GM18868 (cell line): ENCODE measurements around the gene PSG4.
"Not testable (repeated sequence)": the region's sequence is repeated elsewhere in the genome, so short reads cannot be mapped to it uniquely, and the experiment has no call there.

Experiments
- ATAC-seq: cut with Tn5 transposase; IDR thresholded peaks from one replicate; pipeline ENCODE4 v1.9.1; 2021; ENCODE audit warnings: mild to moderate bottlenecking, moderate library complexity; ENCODE audit not compliant: unreplicated experiment

PSG4 gene

DNA sequence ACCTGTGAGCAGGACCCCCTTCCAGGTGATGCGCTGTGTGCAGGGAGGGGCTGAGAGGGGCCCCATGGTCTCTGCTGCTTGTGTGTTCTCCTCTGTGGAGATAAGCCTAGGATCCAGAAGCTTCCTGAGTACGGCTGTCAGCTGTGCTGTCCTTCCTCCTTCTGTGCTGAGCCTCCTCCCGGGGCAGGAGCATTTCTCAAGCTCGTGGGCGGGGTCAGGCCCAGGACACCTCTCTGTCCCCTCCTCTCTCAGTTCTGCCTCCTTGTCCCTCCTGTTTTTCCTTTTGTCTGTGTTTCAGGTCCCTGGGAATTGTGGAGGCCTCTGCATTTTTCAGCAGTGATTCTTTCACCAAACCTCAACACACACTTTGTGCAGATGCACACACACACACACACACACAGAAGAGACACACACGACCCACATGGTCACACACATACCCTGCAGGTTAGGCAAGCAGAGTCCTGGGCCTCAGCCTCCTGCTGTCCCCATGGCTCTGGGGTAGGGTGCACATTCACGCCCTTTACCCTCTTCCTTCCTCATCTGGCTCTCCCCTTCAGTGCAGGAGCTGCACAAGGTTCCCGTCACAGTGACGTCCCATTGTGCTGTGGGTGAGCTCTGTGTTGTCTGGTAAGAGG lies at the start of gene PSG4:
Gene PSG4, minus strand, starts transcription at position 168 of the 635 bp plus-strand sequence. Its CDS starts 102 bp downstream, at position 66.
- not testable (repeated sequence) for ATAC-seq

DNA sequence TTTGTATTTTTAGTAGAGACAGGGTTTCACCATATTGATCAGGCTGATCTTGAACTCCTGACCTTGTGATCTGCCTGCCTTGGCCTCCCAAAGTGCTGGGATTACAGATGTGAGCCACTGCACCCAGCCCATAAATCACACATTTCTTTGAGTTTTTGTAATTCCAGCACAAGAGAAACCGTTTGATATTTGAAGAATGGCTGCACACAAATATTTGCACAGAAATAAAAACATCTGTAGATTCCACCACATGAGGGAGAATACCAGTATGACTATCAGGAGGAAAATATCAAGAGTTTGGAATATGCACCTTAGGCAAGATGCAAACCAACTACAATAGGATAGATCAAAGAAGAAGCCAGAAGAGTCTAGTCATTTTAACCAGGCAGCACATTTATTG lies 46.0 kb upstream of the PSG4 start:
- ATAC-seq = not testable (repeated sequence)

DNA sequence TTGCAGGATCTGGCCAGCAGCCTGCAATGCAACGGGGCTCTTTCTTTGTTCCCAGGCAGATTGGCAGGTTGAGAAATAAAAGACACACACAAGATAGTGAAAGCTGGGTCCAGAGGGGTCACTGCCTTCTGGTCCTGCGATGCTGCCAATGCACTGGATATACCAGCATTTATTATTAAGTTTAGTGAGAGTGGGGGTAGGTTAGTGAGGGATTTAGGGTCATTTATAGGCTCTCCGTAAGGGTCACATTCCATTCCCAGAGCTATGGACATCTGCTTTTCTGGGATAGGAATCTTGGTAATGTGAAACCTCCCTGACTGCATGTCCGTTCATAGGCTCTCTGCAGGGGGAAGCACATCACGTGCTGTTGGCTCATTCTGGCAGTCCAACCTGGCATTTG lies 44.9 kb upstream of the PSG4 start:
- ATAC-seq = not testable (repeated sequence)

DNA sequence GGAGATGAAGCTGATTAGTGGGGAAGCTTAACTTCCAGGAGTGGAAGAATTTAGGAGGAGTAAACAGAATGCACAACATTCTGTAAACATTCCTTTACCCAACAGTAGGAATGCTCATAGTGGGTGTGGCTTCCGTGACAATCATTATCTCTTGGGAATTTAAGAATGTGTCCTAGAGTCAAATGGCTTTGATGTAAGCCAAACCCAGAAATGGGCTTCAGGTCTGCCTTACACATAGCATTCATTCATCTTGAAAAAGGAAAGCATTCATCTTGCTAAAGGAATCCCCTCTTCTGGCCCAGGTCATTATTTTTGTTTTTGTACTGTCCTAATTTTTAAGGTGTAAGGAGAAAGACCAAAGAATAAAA lies 43.2 kb upstream of the PSG4 start:
- ATAC-seq = not testable (repeated sequence)

DNA sequence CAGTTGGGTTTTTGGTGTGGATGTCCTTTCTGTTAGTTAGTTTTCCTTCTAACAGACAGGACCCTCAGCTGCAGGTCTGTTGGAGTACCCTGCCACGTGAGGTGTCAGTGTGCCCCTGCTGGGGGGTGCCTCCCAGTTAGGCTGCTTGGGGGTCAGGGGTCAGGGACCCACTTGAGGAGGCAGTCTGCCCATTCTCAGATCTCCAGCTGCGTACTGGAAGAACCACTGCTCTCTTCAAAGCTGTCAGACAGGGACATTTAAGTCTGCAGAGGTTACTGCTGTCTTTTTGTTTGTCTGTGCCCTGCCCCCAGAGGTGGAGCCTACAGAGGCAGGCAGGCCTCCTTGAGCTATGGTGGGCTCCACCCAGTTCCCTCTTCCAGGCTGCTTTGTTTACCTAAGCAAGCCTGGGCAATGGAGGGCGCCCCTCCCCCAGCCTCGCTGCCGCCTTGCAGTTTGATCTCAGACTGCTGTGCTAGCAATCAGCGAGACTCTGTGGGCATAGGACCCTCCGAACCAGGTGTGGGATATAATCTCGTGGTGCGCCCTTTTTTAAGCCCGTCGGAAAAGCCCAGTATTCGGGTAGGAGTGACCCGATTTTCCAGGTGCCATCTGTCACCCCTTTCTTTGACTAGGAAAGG lies 41.9 kb upstream of the PSG4 start:
- ATAC-seq = not testable (repeated sequence)

DNA sequence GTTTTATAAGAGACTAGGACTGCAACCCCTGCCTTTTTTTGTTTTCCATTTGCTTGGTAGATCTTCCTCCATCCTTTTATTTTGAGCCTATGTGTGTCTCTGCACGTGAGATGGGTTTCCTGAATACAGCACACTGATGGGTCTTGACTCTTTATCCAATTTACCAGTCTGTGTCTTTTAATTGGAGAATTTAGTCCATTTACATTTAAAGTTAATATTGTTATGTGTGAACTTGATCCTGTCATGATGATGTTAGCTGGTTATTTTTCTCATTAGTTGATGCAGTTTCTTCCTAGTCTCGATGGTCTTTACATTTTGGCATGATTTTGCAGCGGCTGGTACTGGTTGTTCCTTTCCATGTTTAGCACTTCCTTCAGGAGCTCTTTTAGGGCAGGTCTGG lies 40.4 kb upstream of the PSG4 start:
- ATAC-seq = not testable (repeated sequence)

DNA sequence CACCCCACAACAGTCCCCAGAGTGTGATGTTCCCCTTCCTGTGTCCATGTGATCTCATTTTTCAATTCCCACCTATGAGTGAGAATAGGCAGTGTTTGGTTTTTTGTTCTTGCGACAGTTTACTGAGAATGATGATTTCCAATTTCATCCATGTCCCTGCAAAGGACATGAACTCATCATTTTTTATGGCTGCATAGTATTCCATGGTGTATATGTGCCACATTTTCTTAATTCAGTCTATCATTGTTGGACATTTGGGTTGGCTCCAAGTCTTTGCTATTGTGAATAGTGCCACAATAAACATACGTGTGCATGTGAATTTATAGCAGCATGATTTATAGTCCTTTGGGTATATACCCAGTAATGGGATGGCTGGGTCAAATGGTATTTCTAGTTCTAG lies 36.8 kb upstream of the PSG4 start:
- not testable (repeated sequence) for ATAC-seq

DNA sequence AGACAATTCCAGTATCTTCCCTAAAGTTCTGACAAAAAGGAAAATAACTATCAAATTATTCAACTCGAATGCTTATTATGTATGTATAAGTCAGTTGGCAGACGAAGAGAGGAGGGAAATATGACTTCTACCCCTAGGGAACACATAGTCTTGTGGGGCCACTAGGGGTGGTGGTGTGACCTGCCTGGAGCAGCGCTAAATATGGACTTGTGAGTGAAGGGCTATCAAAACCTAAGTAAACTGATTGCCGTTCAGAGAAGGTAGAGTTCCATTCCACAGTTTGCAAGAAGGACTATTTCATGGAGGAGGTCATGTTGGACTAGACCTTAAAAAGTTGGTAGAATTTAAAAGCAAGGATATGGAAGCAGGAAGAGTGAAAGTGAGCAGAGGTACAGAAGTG lies 32.8 kb upstream of the PSG4 start:
- ATAC-seq = not testable (repeated sequence)

DNA sequence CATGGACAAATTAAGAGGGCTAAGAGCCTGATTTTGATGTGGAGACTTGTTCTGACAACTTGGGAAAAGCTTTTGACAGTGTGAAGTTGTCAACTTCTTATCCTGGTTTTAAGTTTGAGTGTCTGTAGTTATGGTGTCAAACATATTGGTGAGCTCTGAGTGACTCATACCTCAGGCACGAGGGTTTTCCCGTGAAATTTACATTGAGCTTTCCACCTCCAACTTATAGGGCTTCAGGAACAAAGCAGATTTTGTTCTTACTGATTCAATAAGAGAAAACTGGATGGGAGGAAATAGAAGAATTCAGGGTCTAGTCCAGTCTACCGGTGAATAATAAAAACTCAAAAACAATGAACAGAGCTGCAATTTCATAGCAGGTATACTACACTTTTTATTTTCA lies 30.2 kb upstream of the PSG4 start:
- not testable (repeated sequence) for ATAC-seq

DNA sequence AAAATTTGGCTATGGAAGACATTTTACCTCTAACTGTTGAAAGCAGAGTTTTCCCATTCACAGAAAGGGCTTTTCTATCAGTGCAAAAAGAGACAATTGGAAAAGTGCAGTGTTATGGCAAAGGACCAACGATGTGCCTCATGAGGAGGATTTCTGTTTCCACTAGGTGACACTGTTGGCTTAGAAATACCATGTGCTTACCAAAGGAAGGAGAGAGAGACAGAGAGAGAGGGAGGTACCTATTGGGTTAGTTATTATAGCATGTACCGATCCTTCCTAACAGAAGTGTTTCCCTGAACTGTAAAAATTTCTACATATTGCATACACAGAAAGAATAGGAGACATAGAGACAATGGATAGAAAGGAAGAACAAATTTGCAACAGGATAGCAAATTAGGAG lies 23.9 kb upstream of the PSG4 start:
- ATAC-seq = no peak

DNA sequence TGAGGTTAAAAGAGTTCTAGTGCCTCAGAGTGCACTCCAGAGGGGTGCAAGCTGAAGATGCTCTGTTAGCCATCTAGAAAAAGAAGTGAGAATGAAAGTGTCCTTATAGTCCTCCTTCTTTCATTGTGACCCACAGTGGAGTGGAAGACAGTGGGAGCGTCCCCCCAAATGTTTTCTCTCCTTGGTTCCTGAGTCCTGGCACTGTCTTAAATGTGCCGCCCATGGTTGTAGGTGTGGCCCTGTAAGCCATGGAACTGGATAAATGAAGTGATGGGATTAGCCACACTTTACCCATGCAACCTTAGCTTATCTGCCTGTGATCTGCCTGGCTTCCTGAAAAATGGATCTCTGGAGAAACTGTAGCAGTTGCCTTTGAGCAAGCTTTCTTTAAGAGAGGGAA lies 23.3 kb upstream of the PSG4 start:
- not testable (repeated sequence) for ATAC-seq

DNA sequence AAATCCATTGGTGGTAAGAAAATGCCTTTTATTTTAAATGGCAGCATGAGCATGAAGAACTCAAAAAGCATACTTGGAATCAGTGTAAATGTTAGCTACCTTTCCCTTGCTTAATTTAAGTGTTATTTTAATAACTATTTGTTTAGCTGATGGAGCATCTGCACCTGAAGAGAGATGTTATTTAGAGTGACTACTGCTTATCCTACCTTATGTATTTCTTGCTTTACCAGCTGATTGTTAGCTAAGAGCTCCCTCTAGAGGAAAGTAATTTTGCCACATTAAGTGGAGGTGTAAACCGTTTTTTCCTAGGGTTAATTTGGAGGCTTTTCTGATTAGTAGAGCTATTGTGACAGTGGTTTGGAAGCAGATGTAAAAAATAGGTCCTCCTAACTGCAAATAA lies 21.5 kb upstream of the PSG4 start:
- ATAC-seq = not testable (repeated sequence)

DNA sequence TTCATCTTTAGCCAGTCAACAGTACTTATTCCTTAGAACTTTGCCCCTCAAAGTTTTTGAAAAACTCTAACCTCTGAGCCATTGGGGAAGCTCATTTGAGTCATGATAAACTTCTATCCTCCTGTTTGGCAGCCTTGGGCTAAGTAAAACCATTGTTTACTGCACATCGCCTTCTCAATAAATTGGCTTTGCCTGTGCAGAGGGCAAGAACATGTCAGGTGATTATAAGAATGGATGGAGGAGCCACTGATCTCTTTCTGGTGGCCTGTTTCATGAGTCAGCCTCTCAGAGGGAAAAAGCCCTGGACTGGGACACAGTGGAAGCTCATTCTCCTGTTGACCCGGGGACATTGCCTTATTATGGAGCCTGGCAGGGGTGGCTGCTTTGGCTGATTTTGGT lies 19.4 kb upstream of the PSG4 start:
- no peak for ATAC-seq

DNA sequence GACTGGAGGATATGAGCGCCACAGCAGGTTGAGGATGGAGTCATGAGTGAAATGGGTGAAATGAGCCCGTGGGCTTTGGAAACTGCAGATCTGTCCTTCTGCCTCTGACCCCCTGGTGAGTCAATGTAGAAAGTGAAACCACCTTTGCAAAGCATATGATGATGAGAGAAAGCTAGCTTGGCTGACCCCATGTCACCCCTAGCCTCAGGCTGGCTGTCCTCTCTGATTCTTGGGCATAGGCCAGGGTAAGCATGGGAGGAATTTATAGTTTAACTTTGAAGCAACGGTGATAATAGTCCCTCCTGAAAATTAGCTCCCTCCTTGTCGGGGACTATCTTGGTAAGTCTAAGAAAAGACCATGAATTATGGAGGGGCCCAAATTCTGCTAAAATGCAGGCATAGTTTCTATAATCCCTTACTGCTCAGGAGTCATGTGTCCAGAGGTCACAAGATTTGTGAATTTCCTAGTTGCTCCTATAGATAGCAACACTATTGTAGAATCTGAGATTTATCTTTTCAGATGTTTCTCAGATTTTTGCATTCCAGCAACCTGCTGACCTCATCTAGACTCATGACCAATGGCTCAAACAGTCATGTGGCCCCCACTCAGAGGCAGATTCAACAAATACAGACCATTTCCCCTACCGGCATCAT lies 18.9 kb upstream of the PSG4 start:
- ATAC-seq = not testable (repeated sequence)

DNA sequence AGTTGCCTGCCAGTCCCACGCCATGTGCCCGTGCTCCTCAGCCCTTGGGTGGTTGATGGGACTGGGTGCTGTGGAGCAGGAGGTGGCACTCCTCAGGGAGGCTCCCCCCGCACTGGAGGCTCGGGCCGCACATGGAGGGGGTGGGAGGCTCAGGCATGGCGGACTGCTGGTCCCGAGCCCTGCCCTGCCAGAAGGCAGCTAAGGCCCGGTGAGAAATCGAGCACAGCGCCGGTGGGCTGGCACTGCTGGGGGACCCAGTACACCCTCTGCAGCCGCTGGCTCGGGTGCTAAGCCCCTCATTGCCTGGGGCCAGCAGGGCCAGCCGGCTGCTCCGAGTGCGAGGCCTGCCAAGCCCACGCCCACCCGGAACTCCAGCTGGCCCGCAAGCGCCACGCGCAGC lies 16.5 kb upstream of the PSG4 start:
- not testable (repeated sequence) for ATAC-seq

DNA sequence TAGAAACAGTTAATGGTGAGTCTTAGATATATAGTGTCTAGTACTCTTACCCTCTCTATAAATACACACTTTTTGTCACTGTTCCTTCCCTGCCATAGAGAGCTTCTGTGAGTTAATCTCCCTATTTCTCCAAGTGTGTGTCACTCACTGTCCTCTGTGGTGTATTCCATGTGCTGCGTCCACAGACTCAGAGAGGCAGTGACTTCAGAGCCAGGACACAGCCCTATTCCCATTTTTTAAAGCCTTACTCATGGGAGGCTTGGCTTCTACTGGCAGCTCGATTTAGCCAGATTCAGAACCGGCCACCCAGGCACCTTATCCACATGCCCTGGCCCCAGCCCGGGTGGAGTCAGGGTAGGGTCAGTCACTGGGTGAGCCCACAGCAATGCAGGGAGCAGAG lies 13.7 kb upstream of the PSG4 start:
- not testable (repeated sequence) for ATAC-seq

DNA sequence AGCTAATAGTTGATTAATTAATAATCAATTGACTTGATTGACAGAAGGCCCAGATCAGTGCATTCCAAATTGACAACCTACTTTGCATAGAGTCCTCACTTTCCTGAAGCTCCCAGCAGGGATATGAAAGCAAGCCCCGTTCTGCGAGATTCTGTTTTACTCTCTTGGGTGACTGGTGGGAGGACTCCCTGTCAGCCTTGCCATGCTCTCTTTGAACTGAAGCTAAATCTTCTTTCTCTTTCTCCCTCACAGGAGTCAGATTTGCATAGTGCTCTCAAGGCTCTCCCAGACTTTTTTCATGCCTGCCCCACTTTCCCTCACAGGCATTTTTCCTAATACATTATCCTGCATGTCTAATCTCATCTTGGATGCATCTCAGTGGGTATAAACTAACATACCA lies 10.4 kb upstream of the PSG4 start:
- not testable (repeated sequence) for ATAC-seq

DNA sequence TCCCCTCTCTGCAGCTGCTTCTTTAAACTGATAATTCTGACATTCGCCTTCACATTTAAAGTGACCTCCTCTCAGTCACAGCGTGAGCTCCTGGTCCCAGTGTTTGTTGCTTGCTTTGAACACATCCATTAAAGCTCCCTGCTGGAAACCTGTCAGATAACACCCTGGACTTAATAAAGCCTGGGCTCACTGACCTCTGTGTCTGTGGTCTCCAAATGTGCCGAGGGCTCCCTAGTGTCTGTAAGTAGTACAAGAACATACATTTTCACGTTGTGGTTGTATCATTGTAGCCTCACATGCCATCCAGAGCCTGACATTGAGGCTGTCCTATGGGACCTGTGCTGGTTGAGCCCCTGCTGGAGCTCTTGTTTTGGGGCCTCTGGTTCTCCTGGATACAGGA lies 2.6 kb upstream of the PSG4 start:
- no peak for ATAC-seq

DNA sequence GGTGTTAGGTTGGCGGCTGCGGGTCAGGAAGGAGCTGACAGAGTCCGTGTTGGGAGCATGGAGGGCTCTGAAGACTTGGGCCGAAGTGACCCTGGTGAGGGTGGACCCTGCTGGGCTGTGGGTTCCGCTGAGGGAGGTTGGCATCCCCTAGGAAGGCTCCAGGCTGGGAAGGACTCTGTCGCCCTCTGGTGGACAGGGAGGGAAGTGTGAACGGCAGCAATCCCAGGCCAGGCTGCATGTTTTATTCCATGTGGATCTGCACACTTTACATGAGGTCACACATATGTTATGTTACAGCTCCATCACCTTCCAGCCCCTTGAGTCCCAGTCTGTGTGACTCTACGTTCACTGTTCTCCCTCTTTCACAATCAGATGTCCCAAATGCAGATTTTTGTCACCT lies 1.7 kb upstream of the PSG4 start:
- ATAC-seq = not testable (repeated sequence)

DNA sequence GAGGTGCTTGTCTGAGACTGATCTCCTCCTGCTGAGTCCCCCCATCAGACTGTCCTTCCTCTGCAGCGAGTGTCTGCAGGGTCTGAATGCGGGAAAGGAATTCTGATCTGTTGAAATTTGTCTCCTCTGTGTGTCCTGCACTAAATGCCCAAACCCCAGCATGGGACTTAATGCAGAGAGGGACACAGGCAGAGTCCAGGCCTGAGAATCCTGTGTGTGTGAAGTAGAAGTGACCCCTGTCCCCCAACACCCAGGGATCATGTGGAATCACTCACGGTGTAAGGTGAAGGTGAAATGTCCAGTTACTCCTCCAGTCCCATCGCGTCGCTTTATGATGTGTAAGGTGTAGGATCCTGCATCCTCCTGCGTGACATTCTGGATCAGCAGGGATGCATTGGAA lies 1.8 kb downstream of the PSG4 start:
- ATAC-seq = not testable (repeated sequence)

DNA sequence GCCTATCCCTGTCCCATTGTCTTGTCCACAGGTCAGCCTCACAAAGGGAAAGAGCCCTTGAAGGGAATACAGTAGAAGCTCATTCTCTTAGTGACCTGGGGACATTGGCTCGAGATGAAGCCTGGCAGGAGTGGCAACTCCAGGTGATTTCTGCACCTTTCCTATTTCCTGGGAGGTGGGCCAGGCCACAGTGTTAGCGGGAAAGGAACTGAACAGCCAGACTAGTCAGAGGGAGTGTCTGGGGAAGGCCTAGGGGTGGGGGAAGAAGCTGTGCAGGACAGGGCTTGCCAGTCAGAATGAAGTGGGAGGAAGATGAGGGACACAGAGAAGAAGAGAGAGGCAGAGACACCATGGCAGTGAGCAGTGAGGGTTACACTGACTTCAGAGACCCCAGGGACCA lies 3.5 kb downstream of the PSG4 start:
- not testable (repeated sequence) for ATAC-seq

DNA sequence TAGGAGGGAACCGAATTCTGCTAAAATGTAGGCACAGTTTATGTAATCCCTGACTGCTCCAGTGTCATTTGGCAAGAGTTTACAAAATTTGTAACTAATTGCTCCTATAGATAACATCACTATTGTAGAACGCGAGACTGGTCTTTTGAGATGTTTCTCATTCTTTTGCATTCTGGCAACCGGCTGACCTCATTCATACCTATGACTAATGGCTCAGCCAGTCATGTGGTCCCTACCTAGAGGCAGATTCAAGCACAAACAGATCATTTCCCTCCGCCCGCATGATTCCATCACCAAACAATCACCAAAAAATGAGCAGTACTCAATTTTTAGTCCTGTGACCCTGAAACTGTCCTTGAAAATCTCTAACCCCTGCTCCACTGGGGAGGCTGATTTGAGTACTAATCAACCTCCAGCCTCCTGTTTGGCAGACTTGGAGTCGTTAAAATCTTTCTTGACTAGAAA lies 4.1 kb downstream of the PSG4 start:
- not testable (repeated sequence) for ATAC-seq
